ENCODE measurements around the gene BIRC2.
A peak's percentile ranks its signal among the peaks of the same experiment; 100 is the strongest.

Gene BIRC2

DNA sequence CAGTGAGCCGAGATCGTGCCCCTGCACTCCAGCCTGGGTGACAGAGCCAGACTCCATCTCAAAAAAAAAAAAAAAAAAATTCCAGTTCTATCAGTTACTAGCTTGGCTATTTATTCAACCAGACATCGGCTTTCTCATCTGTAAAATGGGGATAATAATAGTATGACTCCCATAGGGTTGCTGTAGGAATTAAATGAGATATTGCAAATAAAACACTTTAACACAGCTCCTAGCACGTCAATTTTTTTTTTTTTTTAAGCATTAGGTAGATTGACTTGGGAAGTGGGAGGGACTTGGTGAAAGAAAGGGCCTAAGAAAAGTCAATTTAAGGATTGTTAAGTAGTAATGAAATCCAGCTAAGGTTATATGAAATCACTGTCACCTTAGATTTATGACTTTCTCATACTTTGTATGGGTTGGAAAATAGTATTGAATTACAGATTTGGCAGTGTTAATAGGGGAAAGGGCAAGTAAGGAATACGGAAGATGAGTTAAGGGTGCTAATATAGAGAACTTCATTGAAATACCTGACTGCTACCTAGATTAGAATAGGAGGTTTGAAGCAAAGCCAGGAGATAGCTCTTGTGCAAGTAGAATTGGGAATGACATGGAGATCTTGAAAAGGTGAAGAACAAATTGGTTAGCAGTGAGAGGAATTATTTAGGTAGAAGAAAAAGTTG lies 28.8 kb downstream of the BIRC2 start:
- DNase-seq (ENCODE audit: low read depth in 2 of 2) = no peak

DNA sequence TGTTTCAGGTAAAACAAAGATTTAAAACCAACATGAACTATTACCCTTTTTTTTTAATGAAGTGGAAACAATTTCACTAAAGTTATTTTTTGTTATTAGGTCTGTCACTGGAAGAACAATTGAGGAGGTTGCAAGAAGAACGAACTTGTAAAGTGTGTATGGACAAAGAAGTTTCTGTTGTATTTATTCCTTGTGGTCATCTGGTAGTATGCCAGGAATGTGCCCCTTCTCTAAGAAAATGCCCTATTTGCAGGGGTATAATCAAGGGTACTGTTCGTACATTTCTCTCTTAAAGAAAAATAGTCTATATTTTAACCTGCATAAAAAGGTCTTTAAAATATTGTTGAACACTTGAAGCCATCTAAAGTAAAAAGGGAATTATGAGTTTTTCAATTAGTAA lies 30.9 kb downstream of the BIRC2 start:
- DNase-seq (ENCODE audit: low read depth in 2 of 2) = no peak

DNA sequence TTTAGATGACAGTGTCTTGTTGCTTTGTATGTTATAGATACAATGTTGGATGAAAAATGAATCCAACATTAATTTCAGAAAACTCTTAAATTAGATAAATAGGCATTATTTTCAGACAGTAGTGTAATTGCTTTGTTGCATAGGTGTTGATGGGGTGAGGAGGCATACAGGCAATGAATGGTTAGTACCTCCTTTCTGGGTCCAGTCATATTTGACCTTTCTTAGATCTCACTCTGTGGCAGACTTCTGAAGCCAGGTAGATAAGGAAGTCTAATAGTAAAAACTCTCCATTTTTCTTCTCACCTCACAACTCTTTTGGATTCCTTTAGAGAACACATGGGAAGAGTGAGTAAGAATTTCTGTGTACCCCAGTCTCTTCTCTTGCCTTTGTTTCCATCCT lies 31.8 kb downstream of the BIRC2 start:
- no peak for DNase-seq (ENCODE audit: low read depth in 2 of 2)

DNA sequence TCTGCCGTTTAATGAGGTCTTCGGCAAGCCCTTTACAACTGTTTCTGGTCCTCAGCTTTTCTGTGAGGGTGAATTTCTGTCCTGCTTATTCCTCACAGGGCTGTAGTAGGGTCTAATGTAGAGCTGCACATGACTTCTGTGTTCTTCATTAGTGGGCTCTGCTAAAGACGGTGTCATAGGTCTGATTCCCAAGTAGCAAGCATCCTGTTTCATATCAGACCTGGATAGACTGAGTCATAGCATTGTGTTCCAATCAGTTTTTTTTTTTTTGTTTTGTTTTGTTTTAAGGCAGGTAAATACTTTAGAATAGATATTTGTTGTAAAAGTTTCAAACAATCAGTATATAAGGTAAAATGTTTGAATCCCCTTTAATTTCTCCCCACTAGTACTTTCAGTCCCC lies 35.4 kb downstream of the BIRC2 start:
- no peak for DNase-seq (ENCODE audit: low read depth in 2 of 2)

DNA sequence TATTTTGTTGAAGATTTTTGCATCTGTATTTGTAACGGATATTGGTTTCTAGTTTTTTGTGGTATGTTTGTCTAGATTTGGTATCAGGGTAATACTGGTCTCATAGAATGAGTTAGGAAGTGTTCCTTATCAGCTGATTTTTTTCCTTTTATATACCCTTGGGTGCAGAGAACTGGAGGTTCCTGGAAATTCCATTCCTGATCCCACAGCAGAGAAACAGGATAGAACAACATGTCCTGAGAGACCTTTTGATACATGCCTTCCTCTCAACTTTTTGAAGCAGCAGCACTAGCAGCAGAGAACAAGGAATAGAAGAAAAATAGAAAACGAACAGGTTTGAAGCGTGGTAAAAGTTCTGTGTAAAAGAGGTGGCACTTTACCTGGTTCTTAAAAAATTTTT lies 36.8 kb downstream of the BIRC2 start:
- DNase-seq (ENCODE audit: low read depth in 2 of 2) = no peak

DNA sequence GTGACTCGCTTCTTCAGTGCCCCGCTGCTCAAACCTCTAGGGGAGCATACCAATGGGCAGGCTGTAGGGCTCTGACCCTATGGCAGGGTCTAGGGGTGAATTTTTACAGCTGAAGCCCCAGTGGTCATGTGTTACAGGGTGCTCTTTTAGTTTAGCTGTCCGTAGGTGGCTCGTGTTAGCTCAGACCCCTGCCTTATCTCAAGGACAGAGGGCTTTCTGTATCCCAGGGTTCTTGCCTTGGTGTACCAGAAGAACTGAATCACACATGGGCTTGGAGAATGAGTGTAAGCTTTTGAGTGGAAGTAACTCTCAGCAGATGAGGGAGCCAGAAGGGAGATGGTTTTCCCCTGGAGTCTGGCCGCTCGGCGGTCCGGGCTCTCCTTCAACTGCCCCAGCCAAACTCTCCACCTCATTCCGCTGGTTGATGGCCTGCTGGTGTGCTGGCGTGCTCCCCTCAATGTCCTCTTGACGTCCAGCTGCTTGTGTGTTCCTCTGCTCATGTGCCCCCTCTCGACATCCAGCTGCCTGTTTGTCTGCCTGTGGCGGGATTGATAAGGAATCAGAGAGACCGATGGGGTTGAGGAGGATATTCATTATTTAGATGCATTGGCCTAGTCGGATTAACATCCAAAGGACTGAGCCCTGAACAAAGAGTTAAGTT lies 37.5 kb downstream of the BIRC2 start:
- DNase-seq (ENCODE audit: low read depth in 2 of 2) = no peak

DNA sequence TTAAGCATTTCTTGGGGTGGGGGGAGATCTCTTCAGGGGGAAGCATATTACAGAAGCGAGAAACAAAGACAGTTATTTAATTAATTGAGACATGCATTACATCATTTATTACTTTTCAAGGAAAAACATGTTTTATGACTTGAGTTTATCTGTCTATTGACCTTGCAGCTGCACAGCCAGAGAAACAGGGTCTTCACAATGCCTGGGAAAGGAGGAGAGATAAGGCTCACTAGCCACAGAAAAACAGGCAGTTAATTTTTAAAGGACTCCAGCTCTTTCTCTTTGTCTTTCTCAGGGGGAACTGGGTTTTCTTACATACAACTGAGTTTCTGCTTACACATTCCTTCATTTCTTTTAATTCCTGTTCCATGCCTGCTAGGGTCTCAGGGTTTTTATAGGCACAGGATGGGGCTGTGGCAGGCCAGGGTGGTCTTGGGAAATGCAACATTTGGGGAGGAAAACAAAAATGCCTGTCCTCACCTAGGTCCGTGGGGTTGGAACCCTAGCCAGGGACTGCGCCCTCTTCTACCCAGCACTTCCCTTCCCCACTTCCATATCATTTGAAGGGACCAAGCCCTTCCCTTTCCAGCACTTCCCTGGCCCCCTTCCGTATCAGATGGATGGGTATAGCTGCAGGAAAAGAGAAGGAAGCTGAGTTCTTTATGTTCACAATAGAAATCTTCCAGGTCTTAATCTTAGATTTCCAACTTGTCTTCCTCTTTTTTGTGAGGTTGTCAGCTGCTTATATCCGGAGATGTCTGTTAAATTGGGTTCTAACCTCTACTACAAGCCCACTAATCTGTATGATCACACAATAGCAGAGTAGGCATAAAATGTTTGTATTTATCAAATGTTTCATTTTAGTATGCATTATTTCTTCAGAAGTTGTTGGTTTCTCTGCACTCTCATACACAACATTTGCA lies 38.3 kb downstream of the BIRC2 start:
- DNase-seq (ENCODE audit: low read depth in 2 of 2) = no peak

DNA sequence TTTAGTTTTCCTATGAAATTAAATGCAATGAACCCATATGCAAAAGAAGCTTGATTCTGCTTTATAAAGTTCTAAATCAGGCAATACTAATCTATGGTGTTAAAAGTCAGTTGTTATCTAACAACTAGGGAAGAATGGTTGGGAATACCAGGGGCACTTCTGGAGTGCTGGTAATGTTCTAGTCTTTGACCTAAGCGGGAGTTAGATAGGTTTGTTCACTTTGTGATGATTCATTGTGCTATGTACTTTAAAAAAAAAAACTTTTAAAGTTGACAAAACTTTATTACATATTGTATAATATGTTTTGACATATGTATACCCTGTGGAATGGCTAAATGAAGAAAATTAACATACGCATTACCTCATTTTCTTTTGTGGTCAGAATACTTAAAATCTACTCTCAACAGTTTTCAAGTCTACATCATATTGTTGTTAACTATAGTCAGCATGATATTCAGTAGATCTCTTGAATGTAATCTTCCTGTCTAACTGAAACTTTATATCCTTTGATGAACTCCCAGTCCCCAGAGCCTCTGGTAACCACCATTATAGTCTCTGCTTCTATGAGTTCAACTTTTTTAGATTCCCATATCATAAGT lies 39.2 kb downstream of the BIRC2 start:
- no peak for DNase-seq (ENCODE audit: low read depth in 2 of 2)

DNA sequence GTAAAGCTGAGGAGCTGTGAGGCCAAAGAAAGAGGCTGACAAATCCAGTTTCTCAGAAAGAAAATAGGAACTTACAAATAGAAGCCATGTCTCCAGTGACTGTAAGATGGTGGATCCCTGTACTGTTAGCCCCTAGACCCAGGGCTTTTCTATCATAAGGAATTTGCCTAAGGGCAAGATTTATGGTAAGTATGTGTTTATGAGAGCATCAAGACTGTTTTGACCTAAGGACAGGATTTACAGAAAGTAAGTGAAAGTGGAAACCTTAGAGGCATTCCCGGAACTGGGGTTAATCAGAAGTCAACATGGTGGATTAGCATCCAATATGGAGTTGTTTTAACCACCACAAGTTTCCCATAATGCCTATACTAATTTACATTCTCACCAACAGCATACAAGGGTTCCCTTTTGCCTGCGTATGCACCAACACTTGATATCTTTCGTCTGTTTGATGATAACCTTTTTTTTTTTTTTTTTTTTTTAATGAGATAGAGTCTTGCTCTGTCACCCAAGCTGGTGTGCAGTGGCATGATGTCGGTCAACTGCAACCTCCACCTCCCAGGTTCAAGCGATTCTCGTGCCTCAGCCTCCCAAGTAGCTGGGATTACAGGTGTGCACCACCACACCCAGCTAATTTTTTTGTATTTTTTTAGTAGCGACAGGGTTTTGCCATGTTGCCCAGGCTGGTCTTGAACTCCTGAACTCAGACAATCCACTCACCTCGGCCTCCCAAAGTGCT lies 40.2 kb downstream of the BIRC2 start:
- DNase-seq (ENCODE audit: low read depth in 2 of 2) = no peak

DNA sequence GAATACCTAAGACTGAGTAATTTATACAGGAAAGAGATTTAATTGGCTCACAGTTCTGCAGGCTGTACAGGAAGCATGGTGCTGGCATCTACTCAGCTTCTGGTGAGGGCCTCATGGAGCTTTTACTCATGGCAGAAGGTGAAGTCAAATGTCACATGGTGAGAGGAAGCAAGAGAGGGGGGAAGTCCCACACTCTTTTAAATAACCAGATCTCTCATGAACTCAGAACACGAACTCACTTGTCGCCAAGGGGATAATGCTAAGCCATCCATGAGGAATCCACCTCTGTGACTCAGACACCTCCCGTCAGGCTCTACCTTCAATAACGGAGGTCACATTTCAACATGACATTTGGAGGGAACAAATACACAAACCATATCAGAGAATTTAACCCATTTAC lies 42.2 kb downstream of the BIRC2 start:
- DNase-seq (ENCODE audit: low read depth in 2 of 2) = no peak

DNA sequence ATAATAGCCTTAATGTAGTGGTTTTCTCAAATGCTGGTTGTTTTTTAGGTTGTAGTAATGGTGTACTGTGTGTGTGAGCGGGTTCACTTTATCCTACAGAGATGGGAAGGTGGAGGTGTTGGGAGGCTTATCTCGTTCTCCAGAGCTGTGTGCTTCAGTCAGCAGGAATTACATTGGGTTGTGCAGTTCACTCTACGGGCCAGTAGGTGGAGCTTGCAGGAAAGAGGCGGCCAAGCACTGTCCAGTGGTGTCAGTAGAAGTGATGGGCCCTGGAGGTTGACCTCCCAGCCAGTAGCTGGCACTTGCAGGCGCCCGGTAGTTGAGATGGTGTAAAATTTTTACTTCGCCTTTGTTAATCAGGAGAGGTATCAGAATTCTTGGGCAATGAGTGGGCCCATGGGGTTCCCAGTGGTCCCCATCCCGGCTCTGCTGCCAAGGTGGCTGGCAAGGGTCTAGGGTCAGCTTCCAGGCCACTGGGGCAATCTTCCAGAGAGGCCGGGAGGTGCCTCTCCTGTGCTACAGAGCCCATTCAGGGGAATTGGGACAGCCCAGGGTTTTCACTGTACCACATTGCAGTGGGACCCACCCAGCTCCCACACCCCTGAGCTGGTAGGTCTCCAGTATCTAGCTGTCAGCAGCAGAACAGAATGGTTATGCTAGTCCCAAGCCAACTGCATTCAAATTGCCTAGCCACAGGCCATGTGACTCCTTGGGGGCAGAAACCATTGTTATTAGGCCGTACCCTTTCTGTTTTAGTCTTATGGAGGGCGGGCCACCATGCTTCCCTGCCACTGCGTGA lies 43.9 kb downstream of the BIRC2 start:
- DNase-seq (ENCODE audit: low read depth in 2 of 2) = peak in 1 of 2 experiments; percentile 43

DNA sequence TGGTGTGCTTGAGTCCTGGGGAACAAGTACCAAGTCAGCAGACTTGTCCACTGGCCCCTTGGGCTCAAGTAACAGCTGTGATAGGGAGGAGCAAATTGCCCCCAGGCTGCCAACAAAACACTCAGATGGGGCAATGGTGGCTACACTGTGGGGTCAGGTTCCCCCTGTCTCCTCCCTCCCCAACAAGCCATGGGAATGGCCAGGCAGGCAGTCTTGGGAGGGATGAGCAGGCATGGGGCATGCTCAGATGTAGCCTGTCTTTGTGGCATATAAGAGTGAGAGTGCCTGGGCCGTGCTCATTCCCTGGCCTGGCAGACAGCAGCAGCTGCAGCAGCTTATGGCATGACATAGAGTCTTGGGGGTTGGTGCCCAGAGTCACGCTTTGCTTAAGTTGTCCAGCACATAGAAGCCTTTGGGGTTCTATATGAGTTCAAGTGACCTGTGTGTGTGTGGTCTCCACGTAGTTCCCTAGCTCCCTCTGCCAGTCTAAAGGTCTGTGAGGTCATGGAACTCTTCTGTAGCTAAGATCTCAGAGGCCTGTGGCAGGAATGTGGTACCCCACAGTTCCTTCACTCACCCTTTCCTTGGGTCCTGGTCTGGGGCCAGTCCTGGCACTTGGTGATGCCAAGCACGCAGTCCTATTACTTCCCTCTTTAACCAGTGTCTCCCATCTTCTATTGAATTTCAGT lies 44.7 kb downstream of the BIRC2 start:
- DNase-seq (ENCODE audit: low read depth in 2 of 2) = no peak

DNA sequence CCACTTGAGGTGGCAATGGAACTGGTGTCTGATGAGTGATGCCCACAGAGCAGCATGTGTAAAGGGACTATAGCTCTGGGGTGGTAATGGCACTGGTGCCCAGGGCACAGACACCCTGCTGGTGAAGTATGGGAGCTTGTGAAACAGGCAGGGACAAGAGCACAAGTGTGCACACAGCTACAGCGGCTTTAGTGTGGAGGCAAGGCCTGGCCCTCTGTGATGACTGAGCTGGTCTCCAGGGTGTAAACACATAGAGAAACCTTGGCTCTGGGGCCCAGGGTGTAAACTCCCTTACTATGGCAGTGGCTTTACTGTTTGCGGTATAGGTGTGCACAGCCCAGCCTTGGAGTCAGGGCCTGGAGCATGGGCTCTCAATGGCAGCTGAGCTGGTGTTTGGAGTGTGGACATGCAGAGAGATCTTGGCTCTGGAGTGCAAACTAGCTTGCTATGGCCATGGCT lies 46.3 kb downstream of the BIRC2 start:
- no peak for DNase-seq (ENCODE audit: low read depth in 2 of 2)

DNA sequence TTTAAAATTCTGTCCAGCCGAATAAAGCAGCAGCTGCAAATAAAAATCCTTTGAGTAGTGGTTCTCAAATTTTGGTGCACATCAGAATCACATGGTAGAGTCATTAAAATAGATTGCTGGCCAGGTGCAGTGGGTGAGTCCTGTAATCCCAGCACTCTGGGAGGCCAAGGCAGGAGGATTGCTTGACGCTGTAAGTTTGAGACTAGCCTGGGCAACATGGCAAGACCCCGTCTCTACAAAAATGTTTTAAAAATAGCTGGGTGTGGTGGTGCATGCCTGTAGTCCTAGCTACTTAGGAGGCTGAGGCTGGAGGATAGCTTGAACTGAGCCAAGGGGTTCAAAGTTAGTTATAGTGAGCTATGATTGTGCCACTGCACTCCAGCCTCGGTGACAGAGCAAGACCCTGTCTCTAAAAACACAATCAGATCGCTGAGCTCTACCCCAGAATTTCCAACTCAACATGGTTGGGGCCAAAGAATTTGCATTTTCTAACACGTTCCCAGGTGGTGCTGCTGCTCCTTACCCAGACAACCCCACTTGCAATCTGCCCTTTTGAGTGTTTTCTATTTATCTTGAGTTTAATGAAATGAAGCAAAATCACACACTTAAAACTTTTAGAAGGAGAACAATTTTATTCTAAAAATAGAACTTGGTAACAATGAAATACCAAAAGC lies 48.8 kb downstream of the BIRC2 start:
- DNase-seq (ENCODE audit: low read depth in 2 of 2) = no peak

DNA sequence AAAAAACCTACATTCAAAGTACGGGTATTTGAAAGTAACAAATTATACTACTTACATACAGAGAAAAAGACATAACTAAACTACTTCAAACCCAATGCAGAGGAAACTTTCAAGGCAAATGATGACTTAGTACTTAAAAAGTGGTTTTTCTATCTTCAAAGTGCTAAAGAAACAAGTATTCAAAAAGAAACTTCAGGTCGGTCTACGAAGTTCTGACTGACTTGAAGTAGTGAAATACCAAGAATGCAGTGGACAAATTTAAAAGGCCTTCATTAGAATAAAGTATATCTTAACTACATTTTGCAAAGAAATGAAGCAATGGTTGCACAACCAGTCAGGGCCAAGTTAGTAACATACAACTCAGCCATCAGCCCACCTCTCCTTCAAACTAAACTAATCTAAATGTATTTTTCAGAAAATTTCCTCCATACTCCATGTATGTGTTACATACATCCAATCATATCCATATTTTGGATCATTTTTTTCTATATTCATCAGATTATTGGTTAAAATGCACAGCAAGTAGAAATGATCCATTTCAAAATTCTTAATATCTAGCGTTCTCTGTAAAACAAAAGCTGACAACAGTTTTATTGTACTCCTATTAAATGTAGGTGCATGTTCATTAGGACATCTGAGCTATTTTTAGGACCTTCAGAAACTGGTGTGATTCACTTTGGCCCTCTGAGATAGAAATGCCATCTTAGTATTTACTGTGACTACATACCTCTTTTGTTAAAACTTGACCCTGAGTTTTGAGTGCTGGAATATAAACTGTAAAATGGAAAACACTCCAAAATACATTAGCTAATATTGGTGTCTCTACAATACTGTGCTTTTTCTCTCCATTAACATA lies 49.9 kb downstream of the BIRC2 start:
- no peak for DNase-seq (ENCODE audit: low read depth in 2 of 2)

DNA sequence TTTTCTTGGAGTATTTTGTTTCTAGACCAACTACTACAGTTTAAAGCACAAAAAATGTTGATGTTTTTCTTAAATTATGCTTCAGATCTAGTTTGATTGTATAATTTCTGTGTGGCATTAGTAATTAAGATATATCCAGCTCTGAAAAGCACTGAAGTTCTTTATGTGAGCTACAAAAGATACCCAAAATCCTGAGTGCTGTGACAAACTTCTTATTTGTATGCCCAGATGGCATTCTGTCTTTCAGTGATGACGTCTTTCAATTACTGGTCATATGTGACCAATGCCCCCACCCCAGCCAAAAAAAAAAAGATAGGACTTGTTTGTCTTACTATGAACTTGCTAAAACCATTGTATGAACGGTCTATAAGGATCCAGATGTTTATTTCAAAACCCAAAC lies 51.3 kb downstream of the BIRC2 start:
- no peak for DNase-seq (ENCODE audit: low read depth in 2 of 2)

DNA sequence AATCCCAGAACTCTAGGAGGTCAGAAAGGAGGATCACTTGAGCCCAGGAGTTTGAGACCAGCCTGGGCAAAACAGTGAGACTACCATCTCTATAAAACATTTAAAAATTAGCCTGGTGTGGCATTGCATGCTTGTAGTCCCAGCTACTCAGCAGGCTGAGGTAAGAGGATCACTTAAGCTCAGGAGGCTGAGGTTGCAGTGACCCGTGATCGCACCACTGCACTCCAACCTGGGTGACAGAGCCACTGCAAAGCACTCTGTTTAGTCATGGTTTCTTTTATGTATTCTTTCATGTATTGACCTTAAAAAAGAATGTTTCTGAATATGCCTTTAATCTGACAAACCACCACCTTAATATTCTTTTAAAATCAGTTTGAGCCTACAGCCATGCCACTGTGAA lies 52.2 kb downstream of the BIRC2 start:
- no peak for DNase-seq (ENCODE audit: low read depth in 2 of 2)

DNA sequence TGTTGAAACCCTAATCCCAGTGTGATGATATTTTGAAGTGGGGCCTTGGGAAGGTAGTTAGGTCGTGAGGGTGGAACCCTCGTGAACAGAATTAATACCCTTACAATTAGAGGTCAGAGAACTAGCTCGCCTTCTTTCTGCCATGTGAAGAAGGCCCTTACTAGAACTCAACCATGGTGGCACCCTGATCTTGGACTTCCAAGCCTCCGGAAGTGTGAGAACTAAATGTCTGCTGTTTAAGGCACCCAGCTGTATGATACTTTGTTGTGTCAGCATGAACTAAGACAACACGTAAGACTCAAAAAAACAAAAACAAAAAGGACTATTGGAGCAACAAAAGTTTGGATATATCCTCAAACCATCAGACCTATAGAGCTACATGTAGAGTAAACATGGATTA lies 53.6 kb downstream of the BIRC2 start:
- DNase-seq (ENCODE audit: low read depth in 2 of 2) = no peak

DNA sequence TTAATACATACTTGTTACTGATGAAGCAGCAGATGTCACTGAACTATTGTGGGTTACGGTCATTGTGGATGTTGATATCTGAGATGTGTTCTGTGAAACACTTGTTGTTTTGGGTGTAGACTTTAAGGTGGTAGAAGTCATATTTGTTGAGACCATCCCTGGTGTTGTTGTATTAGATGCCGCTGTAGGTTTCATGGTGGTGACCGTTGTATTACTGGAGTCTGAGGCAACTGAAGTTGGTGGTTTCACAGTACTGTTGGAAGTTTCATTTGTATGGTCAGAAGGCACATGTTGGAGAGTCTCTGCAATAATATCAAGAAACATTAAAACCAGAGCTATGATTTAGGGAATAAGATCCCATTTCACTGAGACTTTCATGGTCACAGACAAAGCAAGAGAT lies 54.9 kb downstream of the BIRC2 start:
- DNase-seq (ENCODE audit: low read depth in 2 of 2) = no peak

Measured in stimulated activated CD4-positive, alpha-beta T cell treated with anti-CD3 and anti-CD28 coated beads, Interleukin-12 subunit alpha, Interleukin-12 subunit beta, amount 100 ng/mL, for 24 hours (primary cell).